C4-2B (cell line): ENCODE data around the gene TENM4.

Source experiments
- CTCF ChIP-seq: fragments of 450-650 bp; conservative IDR thresholded peaks from 2 replicates; pipeline ENCODE4 v1.5.1; 2017; ENCODE audit warnings: mild to moderate bottlenecking
- ZFX ChIP-seq: fragments of 450-650 bp; IDR thresholded peaks from 2 replicates; pipeline ENCODE4 v1.6.1; 2017

GRCh38 chr11:79129702-79130101 lies 311.1 kb downstream of the TENM4 start:
- TF ChIP-seq CTCF (no peak), ZFX (no peak)
